Lung (tissue), 12 donors: ENCODE data around the gene TMEM165. TPM values are rescaled to one million over a fixed set of nuclear protein-coding genes. Genes with fewer than 3 reads are reported as not detected.

Experiments used
- ATAC-seq: fragments of 200-7000 bp; cut with Tn5 transposase; one replicate; pipeline ENCODE4 v1.9.1; 2020; ENCODE audit warnings: moderate number of reproducible peaks; ENCODE audit not compliant: insufficient read depth, low FRiP score
- DNase-seq, 3 donors: peaks; one replicate each; pipeline ENCODE4 v3.0.0-alpha.2; 2013 to 2017
- H3K27ac ChIP-seq, 2 donors: one replicate each; pipeline ENCODE4 v1.5.1; 2013; ENCODE audit warnings: mild to moderate bottlenecking in 2 of 2, moderate library complexity in 2 of 2, control low read depth in 1 of 2, inconsistent platforms in 1 of 2, low read depth in 1 of 2, low read length in 1 of 2
- H3K27me3 ChIP-seq, 3 donors: one replicate each; pipeline ENCODE4 v1.5.1; 2013; ENCODE audit warnings: low read length in 2 of 3; ENCODE audit not compliant: control insufficient read depth in 3 of 3, insufficient read depth in 3 of 3
- H3K36me3 ChIP-seq, 4 donors: one replicate each; pipeline ENCODE4 v1.5.1; 2013; ENCODE audit warnings: low read length in 4 of 4, mild to moderate bottlenecking in 1 of 4, moderate library complexity in 1 of 4; ENCODE audit not compliant: control insufficient read depth in 4 of 4, insufficient read depth in 4 of 4
- H3K4me1 ChIP-seq, 5 donors: one replicate each; pipeline ENCODE4 v1.5.1; 2013; ENCODE audit warnings: low read length in 5 of 5, mild to moderate bottlenecking in 2 of 5, moderate library complexity in 1 of 5; ENCODE audit not compliant: control insufficient read depth in 5 of 5, insufficient read depth in 5 of 5
- H3K4me3 ChIP-seq: one replicate; pipeline ENCODE4 v1.5.1; 2013; ENCODE audit warnings: mild to moderate bottlenecking, control low read depth, moderate library complexity
- H3K9ac ChIP-seq, 2 donors: one replicate each; pipeline ENCODE4 v1.5.1; 2013; ENCODE audit warnings: low read length in 2 of 2, control low read depth in 1 of 2; ENCODE audit not compliant: insufficient read depth in 1 of 2
- H3K9me3 ChIP-seq, 4 donors: one replicate each; pipeline ENCODE4 v1.5.1; 2013; ENCODE audit warnings: low read length in 3 of 4, mild to moderate bottlenecking in 1 of 4, moderate library complexity in 1 of 4; ENCODE audit not compliant: control insufficient read depth in 4 of 4, insufficient read depth in 3 of 4
- CTCF ChIP-seq: IDR thresholded peaks from 2 replicates; pipeline ENCODE4 v1.5.1; 2012; ENCODE audit warnings: mild to moderate bottlenecking; ENCODE audit errors: control extremely low read depth, extremely low read depth
- WGBS, 2 donors: extraction: QIAGEN DNeasy Blood & Tissue Kit; methylation state at CpG; one replicate each; pipeline ENCODE4 v1.1.7; 2013; 5-methylcytosine and 5-hydroxymethylcytosine counted together
- polyA plus RNA-seq, 2 donors: library from polyadenylated mRNA; stranded (reverse); fragments of 200-250 nt; gene quantifications; one replicate each; pipeline ENCODE4 v1.2.1, GENCODE V29; 2013
- total RNA-seq, 2 donors: library from RNA; depleted of rRNA in 1 of 2; stranded (reverse); fragments of >200 nt in 1 of 2; gene quantifications; one replicate each; pipeline ENCODE4 v1.2.1, GENCODE V29; 2014 to 2021
- donor health status: control.
- donor health status: control.
- donor health status: Bipolar disorder and iron deficiency.
- donor health status: healthy.
- donor health status: DM: yes; HTN: yes; CAD: no.

Gene TMEM165
- total and polyA plus RNA-seq, 4 donors, result 152 to 184 (median 178) TPM

GRCh38 chr4:55398966-55399365 lies 3.2 kb downstream of the TMEM165 start:
- no peaks in the 10 kb centered on the region for H3K27me3 ChIP-seq
- ATAC-seq (no peak), DNase-seq (no peak)
- no peak for TF ChIP-seq CTCF
- H3K36me3 ChIP-seq, result peaks cover 4 to 8% (median 6%) of the 10 kb centered on the region in 4 donors
- H3K9ac ChIP-seq, result no peak overlapping the region
- 43 to 63% methylated on average over 3 of the region's 3 CpGs for WGBS, 2 donors
- H3K27ac ChIP-seq, result peak overlapping the region in 1 of 2 donors; percentile 40
- peaks cover 3 to 30% (median 11%) of the 10 kb centered on the region in 5 donors for H3K4me1 ChIP-seq
- no peaks in the 10 kb centered on the region for H3K9me3 ChIP-seq
- peak overlapping the region; percentile 24 for H3K4me3 ChIP-seq

GRCh38 chr4:55399581-55399980 lies 3.8 kb downstream of the TMEM165 start:
- H3K9ac ChIP-seq, result no peak overlapping the region
- H3K27me3 ChIP-seq, result no peaks in the 10 kb centered on the region
- no peak for DNase-seq
- H3K4me3 ChIP-seq, result no peak overlapping the region
- 89 to 94% methylated on average over 1 of the region's 1 CpG for WGBS, 2 donors
- no peak for ATAC-seq
- no peak for TF ChIP-seq CTCF
- H3K36me3 ChIP-seq, result peaks cover 7 to 9% (median 8%) of the 10 kb centered on the region in 4 donors
- no peaks in the 10 kb centered on the region for H3K9me3 ChIP-seq
- no peak overlapping the region for H3K27ac ChIP-seq
- H3K4me1 ChIP-seq, result peaks cover 3 to 30% (median 11%) of the 10 kb centered on the region in 5 donors

- WGBS, 2 donors, result 94% methylated on average over 3 of the region's 3 CpGs
- no peak overlapping the region for H3K9ac ChIP-seq
- H3K27ac ChIP-seq, result no peak overlapping the region
- H3K4me3 ChIP-seq, result no peak overlapping the region
- no peak for TF ChIP-seq CTCF
- H3K9me3 ChIP-seq, result no peaks in the 10 kb centered on the region
- H3K36me3 ChIP-seq, result peaks cover 6 to 24% (median 18%) of the 10 kb centered on the region in 4 donors
- DNase-seq (no peak), ATAC-seq (no peak)
- H3K4me1 ChIP-seq, result peaks cover 0 to 16% (median 1%) of the 10 kb centered on the region in 5 donors
- no peaks in the 10 kb centered on the region for H3K27me3 ChIP-seq
Observed at GRCh38 chr4:55405073-55405472, 9.3 kb downstream of the TMEM165 start.

GRCh38 chr4:55406545-55406944 lies 10.8 kb downstream of the TMEM165 start:
- peak overlapping the region in 1 of 2 donors; percentile 31 for H3K27ac ChIP-seq
- TF ChIP-seq CTCF, result no peak
- WGBS, 2 donors, result 95 to 99% methylated on average over 2 of the region's 2 CpGs
- H3K9ac ChIP-seq, result no peak overlapping the region
- no peaks in the 10 kb centered on the region for H3K9me3 ChIP-seq
- H3K4me3 ChIP-seq, result no peak overlapping the region
- no peaks in the 10 kb centered on the region for H3K27me3 ChIP-seq
- no peak for ATAC-seq
- peaks cover 6 to 21% (median 17%) of the 10 kb centered on the region in 4 donors for H3K36me3 ChIP-seq
- DNase-seq, result no peak
- H3K4me1 ChIP-seq, result peaks cover 0 to 18% (median 1%) of the 10 kb centered on the region in 5 donors
